ENCODE measurements around the gene ABCF2. TPM values are rescaled to one million over a fixed set of nuclear protein-coding genes. Genes with fewer than 3 reads are reported as not detected.

ABCF2 gene
- total and polyA plus RNA-seq, 10 of the 15 experiments (the other 5 are each of a cell fraction or from before 2014, with no cell fraction given): 29.3 to 76.3 (median 57.1) TPM

DNA sequence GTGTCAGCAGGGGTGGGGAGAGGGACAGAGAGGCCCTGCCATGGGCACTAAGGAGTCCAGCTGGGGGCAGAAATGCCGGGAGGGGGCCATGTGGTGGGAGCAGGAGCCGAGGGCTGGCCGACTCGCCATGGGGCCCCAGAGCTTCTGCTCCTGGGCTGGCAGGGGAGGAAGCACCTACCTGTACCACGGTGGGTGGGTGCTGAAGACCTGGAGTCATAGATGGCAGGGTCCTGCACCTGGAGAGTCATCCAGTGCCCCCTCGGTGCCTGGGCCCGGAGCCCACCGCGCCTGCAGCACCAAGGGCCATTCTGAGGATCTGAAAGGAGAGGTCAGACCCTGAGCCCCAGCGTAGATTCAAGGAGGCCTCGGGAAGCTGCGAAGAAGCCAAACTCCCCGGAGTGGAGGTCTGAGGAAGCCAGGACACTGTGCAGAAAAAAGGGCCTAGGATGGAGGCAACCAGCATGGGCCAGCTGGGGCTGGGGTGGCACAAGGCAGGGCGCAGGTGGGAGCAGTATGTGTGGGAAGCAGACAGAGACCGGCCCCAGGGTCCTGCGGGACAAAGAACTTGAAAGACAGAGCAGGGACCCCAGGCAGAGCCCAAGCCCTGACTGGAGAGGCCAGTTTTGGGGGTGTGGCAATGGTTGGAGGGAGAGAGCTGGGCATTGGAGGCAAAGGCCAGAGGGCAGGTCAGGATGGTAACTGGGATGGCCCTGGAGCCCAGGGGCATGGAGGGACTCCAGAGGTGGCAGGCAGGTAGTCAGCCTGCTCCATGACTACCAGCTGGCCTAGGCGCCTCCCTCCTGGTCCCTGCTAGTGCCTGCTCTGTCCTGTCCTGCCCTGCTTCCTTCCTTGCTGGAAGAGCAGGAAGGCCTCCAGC is 48.2 kb upstream of the ABCF2 start:
- no peaks in the 10 kb centered on the region for H3K36me3 ChIP-seq (ENCODE audit: control insufficient read depth in 2 of 2, insufficient read depth in 2 of 2, low read length in 1 of 2)

More for the DNA sequence above, 48.2 kb upstream of the ABCF2 start:
- DNase-seq (ENCODE audit: low read depth, low spot score): no peak
- peaks cover 4% of the 10 kb centered on the region; the same call in 1 of the 2 replicates for H4K20me1 ChIP-seq (ENCODE audit: control insufficient read depth, insufficient read depth)
- 44% methylated on average over 17 of the region's 17 CpGs for WGBS (ENCODE audit: insufficient coverage, insufficient replicate concordance, low lambda C conversion rate, missing lambda C conversion rate)
- H3K4me3 ChIP-seq: no peak overlapping the region
- H3K4me2 ChIP-seq (ENCODE audit: control insufficient read depth, insufficient read depth): no peak overlapping the region
- no peaks in the 10 kb centered on the region for H3K79me2 ChIP-seq (ENCODE audit: control insufficient read depth, insufficient read depth, low read length)
- in situ Hi-C loops (cut with MboI): no loop called here
- ChIA-PET RAD21 (ENCODE audit: unreplicated experiment) (no interaction called here), POLR2A (no interaction called here), CTCF (no interaction called here), SMC1A (ENCODE audit: uncharacterized antibody, unreplicated experiment) (no interaction called here)
- no peak for TF ChIP-seq FOS (IDR thresholded peaks at IDR 0.05; ENCODE audit: borderline replicate concordance, extremely low read depth, insufficient read length)
- TF ChIP-seq, protein P1, sequence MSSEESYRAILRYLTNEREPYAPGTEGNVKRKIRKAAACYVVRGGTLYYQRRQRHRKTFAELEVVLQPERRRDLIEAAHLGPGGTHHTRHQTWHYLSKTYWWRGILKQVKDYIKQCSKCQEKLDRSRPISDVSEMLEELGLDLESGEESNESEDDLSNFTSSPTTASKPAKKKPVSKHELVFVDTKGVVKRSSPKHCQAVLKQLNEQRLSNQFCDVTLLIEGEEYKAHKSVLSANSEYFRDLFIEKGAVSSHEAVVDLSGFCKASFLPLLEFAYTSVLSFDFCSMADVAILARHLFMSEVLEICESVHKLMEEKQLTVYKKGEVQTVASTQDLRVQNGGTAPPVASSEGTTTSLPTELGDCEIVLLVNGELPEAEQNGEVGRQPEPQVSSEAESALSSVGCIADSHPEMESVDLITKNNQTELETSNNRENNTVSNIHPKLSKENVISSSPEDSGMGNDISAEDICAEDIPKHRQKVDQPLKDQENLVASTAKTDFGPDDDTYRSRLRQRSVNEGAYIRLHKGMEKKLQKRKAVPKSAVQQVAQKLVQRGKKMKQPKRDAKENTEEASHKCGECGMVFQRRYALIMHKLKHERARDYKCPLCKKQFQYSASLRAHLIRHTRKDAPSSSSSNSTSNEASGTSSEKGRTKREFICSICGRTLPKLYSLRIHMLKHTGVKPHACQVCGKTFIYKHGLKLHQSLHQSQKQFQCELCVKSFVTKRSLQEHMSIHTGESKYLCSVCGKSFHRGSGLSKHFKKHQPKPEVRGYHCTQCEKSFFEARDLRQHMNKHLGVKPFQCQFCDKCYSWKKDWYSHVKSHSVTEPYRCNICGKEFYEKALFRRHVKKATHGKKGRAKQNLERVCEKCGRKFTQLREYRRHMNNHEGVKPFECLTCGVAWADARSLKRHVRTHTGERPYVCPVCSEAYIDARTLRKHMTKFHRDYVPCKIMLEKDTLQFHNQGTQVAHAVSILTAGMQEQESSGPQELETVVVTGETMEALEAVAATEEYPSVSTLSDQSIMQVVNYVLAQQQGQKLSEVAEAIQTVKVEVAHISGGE (CRISPR knock-in tag; IDR thresholded peaks at IDR 0.05): no peak
- TF ChIP-seq FOXM1 (IDR thresholded peaks at IDR 0.05; ENCODE audit: low read depth, low read length): no peak
- intact Hi-C loops (cut with micrococcal nuclease; ENCODE audit: unreplicated experiment): no loop called here
- no peak overlapping the region for H2AFZ ChIP-seq (ENCODE audit: control insufficient read depth, low read depth, low read length)
- no peak overlapping the region for H3K9ac ChIP-seq (ENCODE audit: control insufficient read depth, insufficient read depth, low read length)
- H3K27ac ChIP-seq (ENCODE audit: control insufficient read depth, insufficient read depth): no peak overlapping the region
- BruUV-seq (replicated peaks): no TSS peak
- H3K9me3 ChIP-seq (replicated peaks; ENCODE audit: control insufficient read depth, insufficient read depth, low read length): no peaks in the 10 kb centered on the region
- H3K27me3 ChIP-seq (replicated peaks in 1 of 2; ENCODE audit: control insufficient read depth in 2 of 2, insufficient read depth in 2 of 2, low read length in 1 of 2): peaks cover 0 to 4% of the 10 kb centered on the region in 2 experiments; a peak in 3 of 4 replicates
- no peak for FAIRE-seq
- no peaks in the 10 kb centered on the region for H3K4me1 ChIP-seq (ENCODE audit: control insufficient read depth, insufficient read depth, low read length)
- no peak for ATAC-seq
